Measurements from ENCODE around the gene RAB43. TPM values are rescaled to one million over a fixed set of nuclear protein-coding genes. Genes with fewer than 3 reads are reported as not detected.

Gene RAB43
- total RNA-seq, 1 donor from 2014 or later, result 0.36 TPM

DNA sequence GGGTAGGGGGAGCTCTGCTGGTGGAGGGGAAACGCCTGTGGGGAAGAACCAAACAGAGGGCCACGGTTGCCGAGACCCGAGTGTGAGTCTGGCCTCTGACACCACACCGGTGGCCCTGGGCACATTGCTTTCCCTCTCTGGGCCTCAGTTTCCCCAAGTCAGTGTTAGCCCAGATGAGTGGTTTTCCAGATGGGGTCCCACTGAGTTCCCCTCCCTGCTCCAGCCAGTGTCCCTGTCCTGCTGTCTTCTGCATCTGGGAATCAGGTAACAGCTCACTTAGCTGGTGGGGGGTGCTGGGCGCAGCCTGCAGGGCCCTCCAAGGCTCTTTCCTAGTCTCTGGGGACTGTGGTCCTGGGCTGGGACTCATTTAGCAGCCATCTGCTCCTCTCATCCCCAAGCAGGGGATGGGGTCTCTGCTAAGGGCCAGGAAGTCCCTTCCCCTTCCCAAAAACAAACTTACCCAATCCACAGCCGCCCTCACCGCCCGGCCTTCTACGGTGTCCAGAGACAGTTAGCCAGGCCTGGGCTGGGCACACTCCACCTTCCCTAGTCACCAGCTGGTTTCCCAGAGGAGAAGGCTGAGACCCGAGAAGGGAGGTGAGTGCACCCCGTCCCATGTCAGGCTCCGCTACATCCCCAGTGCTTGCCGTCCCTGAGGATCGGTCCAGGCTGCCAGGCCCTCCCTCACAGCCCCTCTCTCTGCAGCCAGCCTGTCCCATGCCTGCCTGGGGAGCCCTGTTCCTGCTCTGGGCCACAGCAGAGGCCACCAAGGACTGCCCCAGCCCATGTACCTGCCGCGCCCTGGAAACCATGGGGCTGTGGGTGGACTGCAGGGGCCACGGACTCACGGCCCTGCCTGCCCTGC is 60.3 kb downstream of the RAB43 start:
- no peak overlapping the region for H3K4me3 ChIP-seq
- H3F3A ChIP-seq (ENCODE audit: low read depth), result no peaks in the 10 kb centered on the region
- no peak overlapping the region for H3K9ac ChIP-seq
- no peak for TF ChIP-seq EZH2phosphoT487 (IDR thresholded peaks at IDR 0.05)
- no peak for TF ChIP-seq EZH2 (IDR thresholded peaks at IDR 0.05)
- no peak for TF ChIP-seq CTCF (IDR thresholded peaks at IDR 0.05)
- peaks cover 6% of the 10 kb centered on the region for H3K27me3 Mint-ChIP-seq (ENCODE audit: insufficient read depth, low read depth)
- no peak for DNase-seq (ENCODE audit: low spot score)
- no peaks in the 10 kb centered on the region for H3K36me3 Mint-ChIP-seq
- H3K4me3 Mint-ChIP-seq, result no peak overlapping the region
- H4K20me1 ChIP-seq (ENCODE audit: low read depth), result no peaks in the 10 kb centered on the region
- no peaks in the 10 kb centered on the region for H3K27me3 ChIP-seq
- H3K36me3 ChIP-seq, result no peaks in the 10 kb centered on the region
- H3K79me2 ChIP-seq (ENCODE audit: low read depth), result no peaks in the 10 kb centered on the region
- H3K9me3 Mint-ChIP-seq, result no peaks in the 10 kb centered on the region
- H3K4me2 ChIP-seq, result no peak overlapping the region
- H3K27ac ChIP-seq, result no peak overlapping the region
- no peaks in the 10 kb centered on the region for H3K4me1 ChIP-seq
- H3K4me1 Mint-ChIP-seq, result peaks cover 11% of the 10 kb centered on the region
- H3K27ac Mint-ChIP-seq, result no peak overlapping the region
- H2AFZ ChIP-seq (replicated peaks), result no peak overlapping the region
- H3K9me3 ChIP-seq (ENCODE audit: low read depth), result no peaks in the 10 kb centered on the region

DNA sequence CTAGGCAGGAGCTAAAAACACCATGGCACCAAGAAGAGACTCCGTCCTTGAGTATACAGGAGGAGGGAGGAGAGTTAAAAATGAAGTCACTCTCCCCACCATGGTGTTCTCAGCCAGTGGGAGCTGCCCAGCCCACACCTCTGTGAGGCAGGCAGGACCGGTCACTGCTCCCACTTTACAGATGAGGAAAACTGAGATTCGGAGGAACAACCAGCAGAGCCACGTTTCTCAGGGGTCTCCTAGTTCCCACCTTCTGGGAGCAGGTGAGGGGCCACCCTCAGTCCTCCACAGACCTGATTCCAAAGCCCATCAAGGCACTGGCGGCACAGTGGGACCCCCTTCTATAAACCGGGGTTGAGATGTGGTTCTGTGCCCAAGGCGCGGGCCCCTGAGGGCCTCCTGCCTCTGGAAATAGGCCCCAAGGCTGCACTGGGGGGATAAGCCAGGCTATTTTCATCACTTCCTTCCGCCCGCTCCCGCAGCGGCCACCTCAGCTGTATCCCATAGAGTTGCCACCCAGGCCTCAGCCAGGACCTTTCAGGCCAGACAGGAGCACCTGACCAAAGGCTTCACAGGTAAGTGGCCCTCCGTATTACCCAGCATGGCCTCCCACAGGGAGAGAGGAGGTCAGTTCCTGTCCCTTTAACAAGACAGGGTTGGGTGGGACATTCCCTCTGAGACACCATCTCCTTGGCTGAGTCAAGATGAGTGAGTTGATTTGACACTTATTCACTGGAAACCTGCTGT is 61.2 kb downstream of the RAB43 start, which contains the start of gene GP9:
TSS of gene GP9 (plus strand) at position 504 of the 747 bp plus-strand sequence. CDS start 961 bp downstream, outside the sequence.
- H3K4me2 ChIP-seq, result no peak within 1 kb of the TSS
- DNase-seq (ENCODE audit: low spot score), result no peak
- no peak within 1 kb of the TSS for H3K27ac ChIP-seq
- H3K4me1 ChIP-seq, result no peaks in the 10 kb centered on the region
- TF ChIP-seq EZH2 (IDR thresholded peaks at IDR 0.05), result no peak
- TF ChIP-seq EZH2phosphoT487 (IDR thresholded peaks at IDR 0.05), result no peak
- TF ChIP-seq CTCF (IDR thresholded peaks at IDR 0.05), result no peak
- Mint-ChIP-seq H3K4me1 (peaks cover 13% of the 10 kb centered on the region), H3K36me3 (no peaks in the 10 kb centered on the region), H3K27ac (no peak within 1 kb of the TSS), H3K27me3 (ENCODE audit: insufficient read depth, low read depth) (peaks cover 6% of the 10 kb centered on the region), H3K9me3 (no peaks in the 10 kb centered on the region), H3K4me3 (no peak within 1 kb of the TSS)
- no peaks in the 10 kb centered on the region for H3K9me3 ChIP-seq (ENCODE audit: low read depth)
- H4K20me1 ChIP-seq (ENCODE audit: low read depth), result no peaks in the 10 kb centered on the region
- H3K9ac ChIP-seq, result no peak within 1 kb of the TSS
- no peaks in the 10 kb centered on the region for H3F3A ChIP-seq (ENCODE audit: low read depth)
- H3K79me2 ChIP-seq (ENCODE audit: low read depth), result no peaks in the 10 kb centered on the region
- H3K36me3 ChIP-seq, result no peaks in the 10 kb centered on the region
- no peak within 1 kb of the TSS for H3K4me3 ChIP-seq
- H3K27me3 ChIP-seq, result no peaks in the 10 kb centered on the region
- H2AFZ ChIP-seq (replicated peaks), result no peak within 1 kb of the TSS

GRCh38 chr3:129059311-129059958 is 62.2 kb downstream of the RAB43 start:
- Histone ChIP-seq H2AFZ (replicated peaks) (no peak overlapping the region), H3K36me3 (no peaks in the 10 kb centered on the region), H3F3A (ENCODE audit: low read depth) (no peaks in the 10 kb centered on the region), H3K27me3 (no peaks in the 10 kb centered on the region), H3K4me2 (no peak overlapping the region), H3K4me1 (no peaks in the 10 kb centered on the region), H3K79me2 (ENCODE audit: low read depth) (no peaks in the 10 kb centered on the region), H3K4me3 (no peak overlapping the region), H3K9ac (no peak overlapping the region), H3K27ac (no peak overlapping the region), H4K20me1 (ENCODE audit: low read depth) (no peaks in the 10 kb centered on the region), H3K9me3 (ENCODE audit: low read depth) (no peaks in the 10 kb centered on the region)
- H3K9me3 Mint-ChIP-seq, result no peaks in the 10 kb centered on the region
- TF ChIP-seq CTCF (IDR thresholded peaks at IDR 0.05), result no peak
- TF ChIP-seq EZH2phosphoT487 (IDR thresholded peaks at IDR 0.05), result no peak
- TF ChIP-seq EZH2 (IDR thresholded peaks at IDR 0.05), result no peak
- DNase-seq (ENCODE audit: low spot score), result no peak
- no peak overlapping the region for H3K27ac Mint-ChIP-seq
- no peaks in the 10 kb centered on the region for H3K36me3 Mint-ChIP-seq
- peaks cover 22% of the 10 kb centered on the region for H3K4me1 Mint-ChIP-seq
- no peak overlapping the region for H3K4me3 Mint-ChIP-seq
- peaks cover 2% of the 10 kb centered on the region for H3K27me3 Mint-ChIP-seq (ENCODE audit: insufficient read depth, low read depth)
